Stimulated activated CD4-positive, alpha-beta T cell treated with anti-CD3 and anti-CD28 coated beads, Interleukin-1b, Interleukin-23, amount 100 ng/mL, for 1 hour (primary cell): ENCODE measurements around the gene ZNF277.

Experiments used
- DNase-seq, 2 donors: peaks; one replicate each; pipeline ENCODE4 v3.0.0-alpha.2; 2020; ENCODE audit warnings: low read depth in 2 of 2

The ZNF277 gene

GRCh38 chr7:112391841-112392286 lies 185.4 kb downstream of the ZNF277 start:
- DNase-seq: peak in 1 of 2 donors; percentile 38
